HepG2 (cell line): ENCODE data around the gene SLC6A7. TPM values are rescaled to one million over a fixed set of nuclear protein-coding genes. Genes with fewer than 3 reads are reported as not detected.
A peak's percentile ranks its signal among the peaks of the same experiment; 100 is the strongest.

ENCODE experiments used
- ATF7 ChIP-seq, 2 experiments: fragments of 450-650 bp in 1 of 2; sonication (generic) in 1 of 2; formaldehyde crosslinking in 1 of 2; IDR thresholded peaks; 2 replicates each; pipeline versions ENCODE4 v1.4.0 to v1.6.1; 2016 to 2020; ENCODE audit warnings: antibody characterized with exemption in 1 of 2, mild to moderate bottlenecking in 1 of 2, missing genetic modification reagents in 1 of 2
- CENPT ChIP-seq: sonication (generic); formaldehyde crosslinking; IDR thresholded peaks from 2 replicates; pipeline ENCODE4 v1.8.0; 2022; ENCODE audit warnings: low read depth, mild to moderate bottlenecking, moderate library complexity, missing genetic modification reagents
- EP300 ChIP-seq, 3 experiments: sonication (generic) in 1 of 3; formaldehyde crosslinking in 1 of 3; IDR thresholded peaks; 2 replicates each; pipeline versions ENCODE4 v1.5.1 to v1.6.1; 2011 to 2020; ENCODE audit warnings: low read depth in 2 of 3, low read length in 2 of 3, borderline replicate concordance in 1 of 3, improper control_type of control experiment in 1 of 3, mild to moderate bottlenecking in 1 of 3, missing genetic modification reagents in 1 of 3, moderate library complexity in 1 of 3
- FOXC1 ChIP-seq: sonication (generic); formaldehyde crosslinking; IDR thresholded peaks from 2 replicates; pipeline ENCODE4 v1.8.0; 2022; ENCODE audit warnings: mild to moderate bottlenecking, missing genetic modification reagents, borderline replicate concordance
- KAT8 ChIP-seq: IDR thresholded peaks from 2 replicates; pipeline ENCODE4 v1.6.1; 2016; ENCODE audit warnings: missing genetic modification reagents, missing compliant biosample characterization
- MED1 ChIP-seq: sonication (generic); formaldehyde crosslinking; IDR thresholded peaks from 2 replicates; pipeline ENCODE4 v1.4.0; 2020; ENCODE audit warnings: missing genetic modification reagents
- RARG ChIP-seq: sonication (generic); formaldehyde crosslinking; IDR thresholded peaks from 2 replicates; pipeline ENCODE4 v1.4.0; 2020; ENCODE audit warnings: low read depth, mild to moderate bottlenecking, missing genetic modification reagents
- RXRA ChIP-seq: sonication (generic); formaldehyde crosslinking; IDR thresholded peaks from 2 replicates; pipeline ENCODE4 v1.5.1; 2020; ENCODE audit warnings: missing genetic modification reagents
- U2AF1 ChIP-seq: fragments of 200-400 bp; formaldehyde crosslinking; optimal IDR thresholded peaks from 2 replicates; pipeline ENCODE3; 2017; ENCODE audit warnings: mild to moderate bottlenecking, low read depth, low read length
- ZNF121 ChIP-seq: sonication (generic); formaldehyde crosslinking; IDR thresholded peaks from 2 replicates; pipeline ENCODE4 v1.5.0; 2020; ENCODE audit warnings: mild to moderate bottlenecking, missing genetic modification reagents
- ZNF329 ChIP-seq: sonication (generic); formaldehyde crosslinking; IDR thresholded peaks from 2 replicates; pipeline ENCODE4 v1.9.0; 2021; ENCODE audit warnings: low read depth, mild to moderate bottlenecking, missing genetic modification reagents
- ZNF530 ChIP-seq: sonication (generic); formaldehyde crosslinking; IDR thresholded peaks from 2 replicates; pipeline ENCODE4 v1.5.0; 2020; ENCODE audit warnings: low read depth, mild to moderate bottlenecking, missing genetic modification reagents
- ZSCAN12 ChIP-seq: sonication (generic); formaldehyde crosslinking; IDR thresholded peaks from 2 replicates; pipeline ENCODE4 v1.9.0; 2021; ENCODE audit warnings: mild to moderate bottlenecking, missing genetic modification reagents
- polyA plus RNA-seq, 8 experiments: library from polyadenylated mRNA; depleted of rRNA in 3 of 8; stranded (reverse) in 7 of 8; unstranded in 1 of 8; fragments of >200 nt; fragmentation: Illumina TruSeq in 4 of 8; extraction: Trizol in 4 of 8; gene quantifications; 2 replicates each; pipeline versions ENCODE4 v1.2.1 to v1.2.3, GENCODE V29; 2011 to 2016; ENCODE audit warnings: low read depth in 4 of 8, missing spikeins in 1 of 8, mixed read lengths in 1 of 8; ENCODE audit not compliant: insufficient read depth in 1 of 8
- total RNA-seq, 5 experiments: library from RNA; depleted of rRNA; stranded (reverse); fragments of >200 nt; fragmentation: Illumina TruSeq; extraction: Trizol; gene quantifications; 2 replicates each; pipeline ENCODE4 v1.2.3, GENCODE V29; 2016; ENCODE audit warnings: low read depth in 1 of 5
- TF ChIP-seq, protein P1 (sequence below): sonication (generic); formaldehyde crosslinking; IDR thresholded peaks from 2 replicates; pipeline ENCODE4 v1.4.0; 2020; ENCODE audit warnings: mild to moderate bottlenecking, low read depth, missing genetic modification reagents
- TF ChIP-seq, protein P2 (sequence below): sonication (generic); formaldehyde crosslinking; IDR thresholded peaks from 2 replicates; pipeline ENCODE4 v1.4.0; 2020; ENCODE audit warnings: mild to moderate bottlenecking, missing genetic modification reagents
- TF ChIP-seq, protein P3 (sequence below): sonication (generic); formaldehyde crosslinking; IDR thresholded peaks from 2 replicates; pipeline ENCODE4 v1.4.0; 2020; ENCODE audit warnings: missing genetic modification reagents
- TF ChIP-seq, protein P4 (sequence below), 2 experiments: IDR thresholded peaks; 2 replicates each; pipeline ENCODE4 v1.6.1; 2011 to 2012; ENCODE audit warnings: low read length in 2 of 2, borderline replicate concordance in 1 of 2, low read depth in 1 of 2, mild to moderate bottlenecking in 1 of 2, moderate library complexity in 1 of 2
- TF ChIP-seq, protein P5 (sequence below): IDR thresholded peaks from 2 replicates; pipeline ENCODE4 v1.6.1; 2016; ENCODE audit warnings: missing compliant biosample characterization, missing genetic modification reagents, borderline replicate concordance

The SLC6A7 gene
- total and polyA plus RNA-seq, 2 of the 13 experiments (the other 11 are each of a cell fraction or from before 2014, with no cell fraction given): not detected

DNA sequence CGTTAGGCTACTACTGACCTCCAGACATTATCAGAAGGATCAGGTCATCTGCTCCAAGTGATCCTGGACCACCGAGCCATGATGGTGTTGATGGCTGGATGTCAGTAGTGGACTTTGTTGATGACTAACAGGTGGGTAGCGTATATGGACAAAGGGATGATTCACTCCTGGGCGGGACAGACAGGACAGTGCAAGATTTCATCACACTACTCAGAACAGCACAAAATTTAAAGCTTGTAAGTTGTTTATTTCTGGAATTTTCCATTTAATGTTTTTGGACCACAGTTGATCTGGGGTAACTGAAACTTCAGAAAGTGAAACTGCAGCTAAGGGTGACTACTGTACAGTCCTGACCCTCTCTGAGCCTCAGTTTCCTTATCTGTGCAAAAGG is 46.9 kb upstream of the SLC6A7 start (continued):
- TF ChIP-seq FOXC1 (CRISPR knock-in tag) (no peak), ZNF121 (CRISPR knock-in tag) (peak; percentile 15; the same call in 1 of the 2 replicates), EP300 (IDR thresholded peaks at IDR 0.05; ENCODE audit: low read depth in 2 of 2, low read length in 2 of 2) (peak; percentile 24 to 80; a peak in 3 of 4 replicates), EP300 (CRISPR knock-in tag; IDR thresholded peaks at IDR 0.05; ENCODE audit: borderline replicate concordance) (peak; percentile 59; the same call in 1 of the 2 replicates), U2AF1 (no peak), RXRA (CRISPR knock-in tag) (peak; percentile 33; the same call in 1 of the 2 replicates), ZNF530 (CRISPR knock-in tag) (no peak), KAT8 (CRISPR knock-in tag) (peak; percentile 45; the same call in 1 of the 2 replicates), ZNF329 (0 out of 2 replicates have a peak, but pooled peaks have one; percentile 9), CENPT (CRISPR knock-in tag) (no peak), MED1 (CRISPR knock-in tag) (peak; percentile 56), ATF7 (IDR thresholded peaks at IDR 0.05) (no peak), ATF7 (CRISPR knock-in tag; IDR thresholded peaks at IDR 0.05) (0 out of 2 replicates have a peak, but pooled peaks have one; percentile 4), RARG (CRISPR knock-in tag) (no peak), ZSCAN12 (CRISPR knock-in tag) (no peak)
- TF ChIP-seq, protein P1, sequence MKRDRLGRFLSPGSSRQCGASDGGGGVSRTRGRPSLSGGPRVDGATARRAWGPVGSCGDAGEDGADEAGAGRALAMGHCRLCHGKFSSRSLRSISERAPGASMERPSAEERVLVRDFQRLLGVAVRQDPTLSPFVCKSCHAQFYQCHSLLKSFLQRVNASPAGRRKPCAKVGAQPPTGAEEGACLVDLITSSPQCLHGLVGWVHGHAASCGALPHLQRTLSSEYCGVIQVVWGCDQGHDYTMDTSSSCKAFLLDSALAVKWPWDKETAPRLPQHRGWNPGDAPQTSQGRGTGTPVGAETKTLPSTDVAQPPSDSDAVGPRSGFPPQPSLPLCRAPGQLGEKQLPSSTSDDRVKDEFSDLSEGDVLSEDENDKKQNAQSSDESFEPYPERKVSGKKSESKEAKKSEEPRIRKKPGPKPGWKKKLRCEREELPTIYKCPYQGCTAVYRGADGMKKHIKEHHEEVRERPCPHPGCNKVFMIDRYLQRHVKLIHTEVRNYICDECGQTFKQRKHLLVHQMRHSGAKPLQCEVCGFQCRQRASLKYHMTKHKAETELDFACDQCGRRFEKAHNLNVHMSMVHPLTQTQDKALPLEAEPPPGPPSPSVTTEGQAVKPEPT (CRISPR knock-in tag): no peak
- TF ChIP-seq, protein P2, sequence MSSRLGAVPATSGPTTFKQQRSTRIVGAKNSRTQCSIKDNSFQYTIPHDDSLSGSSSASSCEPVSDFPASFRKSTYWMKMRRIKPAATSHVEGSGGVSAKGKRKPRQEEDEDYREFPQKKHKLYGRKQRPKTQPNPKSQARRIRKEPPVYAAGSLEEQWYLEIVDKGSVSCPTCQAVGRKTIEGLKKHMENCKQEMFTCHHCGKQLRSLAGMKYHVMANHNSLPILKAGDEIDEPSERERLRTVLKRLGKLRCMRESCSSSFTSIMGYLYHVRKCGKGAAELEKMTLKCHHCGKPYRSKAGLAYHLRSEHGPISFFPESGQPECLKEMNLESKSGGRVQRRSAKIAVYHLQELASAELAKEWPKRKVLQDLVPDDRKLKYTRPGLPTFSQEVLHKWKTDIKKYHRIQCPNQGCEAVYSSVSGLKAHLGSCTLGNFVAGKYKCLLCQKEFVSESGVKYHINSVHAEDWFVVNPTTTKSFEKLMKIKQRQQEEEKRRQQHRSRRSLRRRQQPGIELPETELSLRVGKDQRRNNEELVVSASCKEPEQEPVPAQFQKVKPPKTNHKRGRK (CRISPR knock-in tag): no peak
- TF ChIP-seq, protein P3, sequence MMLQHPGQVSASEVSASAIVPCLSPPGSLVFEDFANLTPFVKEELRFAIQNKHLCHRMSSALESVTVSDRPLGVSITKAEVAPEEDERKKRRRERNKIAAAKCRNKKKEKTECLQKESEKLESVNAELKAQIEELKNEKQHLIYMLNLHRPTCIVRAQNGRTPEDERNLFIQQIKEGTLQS (CRISPR knock-in tag): peak; percentile 95
- TF ChIP-seq, protein P4, sequence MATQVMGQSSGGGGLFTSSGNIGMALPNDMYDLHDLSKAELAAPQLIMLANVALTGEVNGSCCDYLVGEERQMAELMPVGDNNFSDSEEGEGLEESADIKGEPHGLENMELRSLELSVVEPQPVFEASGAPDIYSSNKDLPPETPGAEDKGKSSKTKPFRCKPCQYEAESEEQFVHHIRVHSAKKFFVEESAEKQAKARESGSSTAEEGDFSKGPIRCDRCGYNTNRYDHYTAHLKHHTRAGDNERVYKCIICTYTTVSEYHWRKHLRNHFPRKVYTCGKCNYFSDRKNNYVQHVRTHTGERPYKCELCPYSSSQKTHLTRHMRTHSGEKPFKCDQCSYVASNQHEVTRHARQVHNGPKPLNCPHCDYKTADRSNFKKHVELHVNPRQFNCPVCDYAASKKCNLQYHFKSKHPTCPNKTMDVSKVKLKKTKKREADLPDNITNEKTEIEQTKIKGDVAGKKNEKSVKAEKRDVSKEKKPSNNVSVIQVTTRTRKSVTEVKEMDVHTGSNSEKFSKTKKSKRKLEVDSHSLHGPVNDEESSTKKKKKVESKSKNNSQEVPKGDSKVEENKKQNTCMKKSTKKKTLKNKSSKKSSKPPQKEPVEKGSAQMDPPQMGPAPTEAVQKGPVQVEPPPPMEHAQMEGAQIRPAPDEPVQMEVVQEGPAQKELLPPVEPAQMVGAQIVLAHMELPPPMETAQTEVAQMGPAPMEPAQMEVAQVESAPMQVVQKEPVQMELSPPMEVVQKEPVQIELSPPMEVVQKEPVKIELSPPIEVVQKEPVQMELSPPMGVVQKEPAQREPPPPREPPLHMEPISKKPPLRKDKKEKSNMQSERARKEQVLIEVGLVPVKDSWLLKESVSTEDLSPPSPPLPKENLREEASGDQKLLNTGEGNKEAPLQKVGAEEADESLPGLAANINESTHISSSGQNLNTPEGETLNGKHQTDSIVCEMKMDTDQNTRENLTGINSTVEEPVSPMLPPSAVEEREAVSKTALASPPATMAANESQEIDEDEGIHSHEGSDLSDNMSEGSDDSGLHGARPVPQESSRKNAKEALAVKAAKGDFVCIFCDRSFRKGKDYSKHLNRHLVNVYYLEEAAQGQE (IDR thresholded peaks at IDR 0.05; ENCODE audit: borderline replicate concordance in 1 of 2, low read depth in 1 of 2, low read length in 2 of 2): peak in 1 of 2 experiments; percentile 33; a peak in 1 of 4 replicates
- TF ChIP-seq, protein P5, sequence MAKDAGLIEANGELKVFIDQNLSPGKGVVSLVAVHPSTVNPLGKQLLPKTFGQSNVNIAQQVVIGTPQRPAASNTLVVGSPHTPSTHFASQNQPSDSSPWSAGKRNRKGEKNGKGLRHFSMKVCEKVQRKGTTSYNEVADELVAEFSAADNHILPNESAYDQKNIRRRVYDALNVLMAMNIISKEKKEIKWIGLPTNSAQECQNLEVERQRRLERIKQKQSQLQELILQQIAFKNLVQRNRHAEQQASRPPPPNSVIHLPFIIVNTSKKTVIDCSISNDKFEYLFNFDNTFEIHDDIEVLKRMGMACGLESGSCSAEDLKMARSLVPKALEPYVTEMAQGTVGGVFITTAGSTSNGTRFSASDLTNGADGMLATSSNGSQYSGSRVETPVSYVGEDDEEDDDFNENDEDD: peak; percentile 62; the same call in 1 of the 2 replicates
